Endodermal cell (in vitro differentiated cells): Measurements from ENCODE around the gene USP24. TPM values are rescaled to one million over a fixed set of nuclear protein-coding genes. Genes with fewer than 3 reads are reported as not detected.

Experiments used
- DNase-seq: peaks from one replicate; pipeline ENCODE4 v3.0.0-alpha.2; 2017
- H3K27ac ChIP-seq: 2 replicates; pipeline ENCODE4 v1.5.1; 2013; ENCODE audit warnings: mild to moderate bottlenecking, low read depth, low read length, moderate library complexity
- H3K27me3 ChIP-seq: 2 replicates; pipeline ENCODE4 v1.6.1; 2013; ENCODE audit warnings: mild to moderate bottlenecking, low read length, moderate library complexity; ENCODE audit not compliant: insufficient read depth, control insufficient read depth, poor library complexity, severe bottlenecking
- H3K36me3 ChIP-seq: 2 replicates; pipeline ENCODE4 v1.7.0; 2013; ENCODE audit warnings: mild to moderate bottlenecking, low read length, moderate library complexity; ENCODE audit not compliant: control insufficient read depth, insufficient read depth
- H3K4me1 ChIP-seq: one replicate; pipeline ENCODE4 v1.7.0; 2013; ENCODE audit warnings: low read length; ENCODE audit not compliant: control insufficient read depth, insufficient read depth
- H3K4me3 ChIP-seq: 2 replicates; pipeline ENCODE4 v1.5.1; 2013; ENCODE audit warnings: mild to moderate bottlenecking, low read length, moderate library complexity
- H3K9ac ChIP-seq: 2 replicates; pipeline ENCODE4 v1.6.1; 2013; ENCODE audit warnings: mild to moderate bottlenecking, low read length, moderate library complexity; ENCODE audit not compliant: poor library complexity, severe bottlenecking; ENCODE audit errors: extremely low read depth
- H3K9me3 ChIP-seq: 2 replicates; pipeline ENCODE4 v1.6.1; 2013; ENCODE audit warnings: mild to moderate bottlenecking, low read length, moderate library complexity; ENCODE audit not compliant: control insufficient read depth
- H3K27ac Mint-ChIP-seq: 2 replicates; pipeline ENCODE4 v1.8.0; 2020; ENCODE audit warnings: mixed read lengths
- H3K27me3 Mint-ChIP-seq: 2 replicates; pipeline ENCODE4 v1.8.0; 2021; ENCODE audit warnings: mild to moderate bottlenecking, mixed read lengths; ENCODE audit not compliant: insufficient read depth
- H3K36me3 Mint-ChIP-seq: 2 replicates; pipeline ENCODE4 v1.8.0; 2020; ENCODE audit warnings: low read depth, mixed read lengths
- H3K4me1 Mint-ChIP-seq: 2 replicates; pipeline ENCODE4 v1.8.0; 2020; ENCODE audit warnings: mixed read lengths
- H3K4me3 Mint-ChIP-seq: 2 replicates; pipeline ENCODE4 v1.8.0; 2020; ENCODE audit warnings: mild to moderate bottlenecking, moderate library complexity, mixed read lengths
- H3K9me3 Mint-ChIP-seq: 2 replicates; pipeline ENCODE4 v1.8.0; 2020; ENCODE audit warnings: mild to moderate bottlenecking, mixed read lengths
- WGBS, 2 experiments: methylation state at CpG; one replicate each; pipeline versions ENCODE4 v1.1.5 to v1.1.7; 2013; ENCODE audit warnings: missing lambda C conversion rate in 2 of 2, mixed read lengths in 1 of 2; ENCODE audit not compliant: insufficient coverage in 1 of 2, insufficient read length in 1 of 2; 5-methylcytosine and 5-hydroxymethylcytosine counted together
- total RNA-seq, 2 donors: library from RNA; stranded (reverse); fragmentation: NEBNext Ultra II Directional in 1 of 2; extraction: Animal tissue kit (Norgen Biotek cat#: 25700) in 1 of 2; gene quantifications; 2 replicates in 1 of 2; 3 replicates in 1 of 2; pipeline ENCODE4 v1.2.1, GENCODE V29; 2021
- TF ChIP-seq, protein P1 (sequence below): fragments of 200-600 bp; sonication (generic); conservative IDR thresholded peaks from 2 replicates; pipeline ENCODE4 v1.5.0; 2021; ENCODE audit warnings: antibody characterized with exemption, mild to moderate bottlenecking

USP24 gene
- total RNA-seq, 2 donors from 2014 or later = 68.2 to 71.5 TPM

- no peak overlapping the region for H3K27ac Mint-ChIP-seq
- Histone ChIP-seq H3K9ac (no peak overlapping the region), H3K36me3 (peaks cover 3% of the 10 kb centered on the region)
These were observed 164.9 kb downstream of the USP24 start for GRCh38 chr1:55050283-55050682.

DNA sequence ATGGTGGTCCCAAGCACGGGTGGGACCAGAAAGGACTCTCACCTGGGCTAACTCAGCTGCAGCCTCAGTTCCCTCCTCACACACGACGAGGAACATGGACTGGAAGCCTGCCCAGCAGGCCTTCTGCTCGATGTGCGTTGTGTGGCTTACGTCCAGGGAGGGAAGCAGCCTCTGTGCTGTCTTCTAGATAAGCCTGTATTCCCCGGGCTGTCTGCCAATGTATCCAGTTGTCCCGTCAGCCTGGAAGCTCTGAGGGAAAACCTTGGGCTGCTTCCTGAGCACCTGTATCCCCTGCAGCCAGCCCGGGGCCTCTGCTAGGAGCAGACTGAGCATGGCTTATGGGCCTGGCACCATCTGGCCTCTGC, 165.3 kb downstream of the USP24 start:
- H3K36me3 Mint-ChIP-seq = peaks cover 33% of the 10 kb centered on the region
- TF ChIP-seq, protein P1, sequence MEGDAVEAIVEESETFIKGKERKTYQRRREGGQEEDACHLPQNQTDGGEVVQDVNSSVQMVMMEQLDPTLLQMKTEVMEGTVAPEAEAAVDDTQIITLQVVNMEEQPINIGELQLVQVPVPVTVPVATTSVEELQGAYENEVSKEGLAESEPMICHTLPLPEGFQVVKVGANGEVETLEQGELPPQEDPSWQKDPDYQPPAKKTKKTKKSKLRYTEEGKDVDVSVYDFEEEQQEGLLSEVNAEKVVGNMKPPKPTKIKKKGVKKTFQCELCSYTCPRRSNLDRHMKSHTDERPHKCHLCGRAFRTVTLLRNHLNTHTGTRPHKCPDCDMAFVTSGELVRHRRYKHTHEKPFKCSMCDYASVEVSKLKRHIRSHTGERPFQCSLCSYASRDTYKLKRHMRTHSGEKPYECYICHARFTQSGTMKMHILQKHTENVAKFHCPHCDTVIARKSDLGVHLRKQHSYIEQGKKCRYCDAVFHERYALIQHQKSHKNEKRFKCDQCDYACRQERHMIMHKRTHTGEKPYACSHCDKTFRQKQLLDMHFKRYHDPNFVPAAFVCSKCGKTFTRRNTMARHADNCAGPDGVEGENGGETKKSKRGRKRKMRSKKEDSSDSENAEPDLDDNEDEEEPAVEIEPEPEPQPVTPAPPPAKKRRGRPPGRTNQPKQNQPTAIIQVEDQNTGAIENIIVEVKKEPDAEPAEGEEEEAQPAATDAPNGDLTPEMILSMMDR = no peak
- no peaks in the 10 kb centered on the region for H3K27me3 Mint-ChIP-seq
- H3K4me3 Mint-ChIP-seq = no peak overlapping the region
- peaks cover 8% of the 10 kb centered on the region for H3K4me1 Mint-ChIP-seq
- H3K4me3 ChIP-seq = no peak overlapping the region
- DNase-seq = no peak
- no peak overlapping the region for H3K27ac ChIP-seq
- no peaks in the 10 kb centered on the region for H3K27me3 ChIP-seq
- no peaks in the 10 kb centered on the region for H3K9me3 Mint-ChIP-seq
- WGBS, 2 experiments = 91 to 97% methylated on average over 7 to 9 of the region's 9 CpGs
- H3K4me1 ChIP-seq = peaks cover 5% of the 10 kb centered on the region
- H3K9me3 ChIP-seq = no peaks in the 10 kb centered on the region
- no peak overlapping the region for H3K9ac ChIP-seq
- H3K27ac Mint-ChIP-seq = no peak overlapping the region
- H3K36me3 ChIP-seq = peaks cover 3% of the 10 kb centered on the region

More at GRCh38 chr1:55050283-55050682, 164.9 kb downstream of the USP24 start:
- H3K9me3 Mint-ChIP-seq = no peaks in the 10 kb centered on the region
- TF ChIP-seq, protein P1 = no peak
- H3K27ac ChIP-seq = no peak overlapping the region
- H3K36me3 Mint-ChIP-seq = peaks cover 30% of the 10 kb centered on the region
- no peaks in the 10 kb centered on the region for H3K27me3 ChIP-seq
- peaks cover 8% of the 10 kb centered on the region for H3K4me1 Mint-ChIP-seq
- DNase-seq = no peak
- H3K9me3 ChIP-seq = no peaks in the 10 kb centered on the region
- no peak overlapping the region for H3K4me3 ChIP-seq
- H3K4me1 ChIP-seq = peaks cover 5% of the 10 kb centered on the region
- no peaks in the 10 kb centered on the region for H3K27me3 Mint-ChIP-seq
- no peak overlapping the region for H3K4me3 Mint-ChIP-seq
- WGBS, 2 experiments = 93 to 94% methylated on average over 5 to 9 of the region's 9 CpGs

DNA sequence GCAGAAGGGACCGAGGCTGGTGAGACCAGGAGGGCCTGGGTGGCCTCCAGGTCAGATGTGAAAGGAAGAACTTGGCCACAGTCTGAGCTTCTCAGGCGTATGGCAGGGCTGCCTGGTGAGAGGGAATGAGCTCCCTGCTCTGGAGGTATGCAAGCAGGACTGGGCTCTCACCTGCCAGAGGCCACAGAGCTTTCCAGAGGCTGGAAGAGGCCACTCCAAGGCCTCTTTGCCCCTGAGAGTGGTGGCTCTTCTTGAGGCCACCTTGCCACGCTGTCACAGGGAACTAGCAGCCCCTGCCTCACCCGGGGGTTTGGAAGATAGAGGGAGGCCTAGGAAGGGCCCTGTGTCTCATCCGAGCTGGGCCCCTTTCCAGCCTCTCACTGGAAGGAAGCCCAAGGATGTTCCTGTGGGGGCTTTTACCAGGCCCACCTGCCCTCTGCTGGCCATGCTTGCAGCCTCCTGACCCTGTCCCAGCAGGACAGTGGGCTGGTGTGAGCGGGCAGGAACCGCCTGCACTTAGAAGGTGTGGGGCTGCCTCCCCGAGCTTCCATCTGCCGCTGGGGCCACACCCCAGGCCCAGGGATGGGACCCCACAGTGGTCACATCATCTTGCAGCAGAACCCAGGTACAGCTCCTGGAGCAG, 165.8 kb downstream of the USP24 start:
- no peaks in the 10 kb centered on the region for H3K27me3 Mint-ChIP-seq
- Histone ChIP-seq H3K9ac (no peak overlapping the region), H3K4me3 (no peak overlapping the region), H3K9me3 (no peaks in the 10 kb centered on the region), H3K4me1 (peaks cover 5% of the 10 kb centered on the region), H3K27me3 (no peaks in the 10 kb centered on the region), H3K36me3 (peaks cover 3% of the 10 kb centered on the region), H3K27ac (no peak overlapping the region)
- H3K9me3 Mint-ChIP-seq = no peaks in the 10 kb centered on the region
- peaks cover 38% of the 10 kb centered on the region for H3K36me3 Mint-ChIP-seq
- peaks cover 8% of the 10 kb centered on the region for H3K4me1 Mint-ChIP-seq
- TF ChIP-seq, protein P1 = peak; percentile 63
- peak overlapping the region; percentile 31 for H3K27ac Mint-ChIP-seq
- 87 to 93% methylated on average over 6 to 9 of the region's 9 CpGs for WGBS, 2 experiments
- no peak overlapping the region for H3K4me3 Mint-ChIP-seq
- no peak for DNase-seq
